GM19455 (cell line): ENCODE measurements around the gene TSPAN18.

Experiments used
- ATAC-seq: cut with Tn5 transposase; IDR thresholded peaks from one replicate; pipeline ENCODE4 v1.9.1; 2021; ENCODE audit not compliant: unreplicated experiment

TSPAN18 gene

GRCh38 chr11:44776551-44777208 lies 49.9 kb downstream of the TSPAN18 start:
- ATAC-seq, result no peak

GRCh38 chr11:44777209-44778194 lies 50.7 kb downstream of the TSPAN18 start:
- no peak for ATAC-seq

- ATAC-seq, result no peak
These were observed 51.7 kb downstream of the TSPAN18 start for GRCh38 chr11:44778195-44779100.

- ATAC-seq, result no peak
These were observed 53.2 kb downstream of the TSPAN18 start for GRCh38 chr11:44779736-44780520.

GRCh38 chr11:44780940-44781631 lies 54.3 kb downstream of the TSPAN18 start:
- no peak for ATAC-seq

- ATAC-seq, result no peak
These were observed 54.9 kb downstream of the TSPAN18 start for GRCh38 chr11:44781655-44782054.

- ATAC-seq, result no peak
These were observed 55.7 kb downstream of the TSPAN18 start for GRCh38 chr11:44782478-44782877.

GRCh38 chr11:44784436-44784760 lies 57.6 kb downstream of the TSPAN18 start:
- no peak for ATAC-seq

GRCh38 chr11:44784851-44785250 lies 58.1 kb downstream of the TSPAN18 start:
- no peak for ATAC-seq

- ATAC-seq, result no peak
These were observed 59.3 kb downstream of the TSPAN18 start for GRCh38 chr11:44785856-44786607.

- ATAC-seq, result no peak
These were observed 60.3 kb downstream of the TSPAN18 start for GRCh38 chr11:44787070-44787469.

- ATAC-seq, result no peak
These were observed 61.2 kb downstream of the TSPAN18 start for GRCh38 chr11:44787981-44788380.

- ATAC-seq, result no peak
These were observed 61.9 kb downstream of the TSPAN18 start for GRCh38 chr11:44788536-44789261.

GRCh38 chr11:44789496-44789895 lies 62.7 kb downstream of the TSPAN18 start:
- no peak for ATAC-seq

GRCh38 chr11:44790211-44790610 lies 63.4 kb downstream of the TSPAN18 start:
- no peak for ATAC-seq

- ATAC-seq, result no peak
These were observed 64.7 kb downstream of the TSPAN18 start for GRCh38 chr11:44791316-44791925.

GRCh38 chr11:44792171-44792570 lies 65.4 kb downstream of the TSPAN18 start:
- ATAC-seq, result no peak
